Measurements from ENCODE around the gene RPA1.

Gene RPA1

GRCh38 chr17:1942666-1943435, 113.0 kb downstream of the RPA1 start:
- DNase-seq = no peak

GRCh38 chr17:1943436-1943831, 113.6 kb downstream of the RPA1 start:
- DNase-seq = no peak

GRCh38 chr17:1945621-1946020, 115.8 kb downstream of the RPA1 start:
- DNase-seq = no peak

GRCh38 chr17:1946021-1946932, 116.5 kb downstream of the RPA1 start:
- DNase-seq = no peak

- peak; percentile 9 for DNase-seq
Measured at GRCh38 chr17:1947229-1947742, 117.5 kb downstream of the RPA1 start.

- no peak for DNase-seq
Measured at GRCh38 chr17:1947743-1948516, 118.1 kb downstream of the RPA1 start.

- no peak for DNase-seq
Measured at GRCh38 chr17:1948517-1948825, 118.7 kb downstream of the RPA1 start.

Measured in NCI-H2227 treated with DMSO at 0.1 percent for 48 hours (cell line).